ENCODE measurements around the gene RALGAPA2.

Gene RALGAPA2

GRCh38 chr20:20493701-20494100 lies 218.7 kb downstream of the RALGAPA2 start:
- Histone ChIP-seq H3K27me3 (ENCODE audit: insufficient read depth, poor library complexity, severe bottlenecking) (no peaks in the 10 kb centered on the region), H3K4me3 (replicated peaks; ENCODE audit: insufficient read depth, low read length) (no peak overlapping the region), H3K27ac (replicated peaks) (no peak overlapping the region)
- TF ChIP-seq SPI1 (IDR thresholded peaks at IDR 0.05; ENCODE audit: borderline replicate concordance, low read depth), result no peak
- TF ChIP-seq REST (IDR thresholded peaks at IDR 0.05; ENCODE audit: insufficient replicate concordance, low read depth), result no peak
- no peak for TF ChIP-seq GABPA (IDR thresholded peaks at IDR 0.05; ENCODE audit: low read depth)
- no peak for TF ChIP-seq POLR2AphosphoS5 (IDR thresholded peaks at IDR 0.05; ENCODE audit: low read depth)
- TF ChIP-seq CTCF (IDR thresholded peaks at IDR 0.05; ENCODE audit: insufficient read depth, low read length), result no peak
- no peak for DNase-seq (ENCODE audit: low read depth in 1 of 2, low spot score in 1 of 2)

- H3K4me3 ChIP-seq (replicated peaks; ENCODE audit: insufficient read depth, low read length), result no peak overlapping the region
- H3K27me3 ChIP-seq (ENCODE audit: insufficient read depth, poor library complexity, severe bottlenecking), result no peaks in the 10 kb centered on the region
- H3K27ac ChIP-seq (replicated peaks), result no peak overlapping the region
- no peak for DNase-seq (ENCODE audit: low read depth in 1 of 2, low spot score in 1 of 2)
- TF ChIP-seq POLR2AphosphoS5 (IDR thresholded peaks at IDR 0.05; ENCODE audit: low read depth) (no peak), CTCF (IDR thresholded peaks at IDR 0.05; ENCODE audit: insufficient read depth, low read length) (no peak), REST (IDR thresholded peaks at IDR 0.05; ENCODE audit: insufficient replicate concordance, low read depth) (no peak), GABPA (IDR thresholded peaks at IDR 0.05; ENCODE audit: low read depth) (no peak), SPI1 (IDR thresholded peaks at IDR 0.05; ENCODE audit: borderline replicate concordance, low read depth) (no peak)
These were observed 219.7 kb downstream of the RALGAPA2 start for GRCh38 chr20:20492521-20493332.

- no peaks in the 10 kb centered on the region for H3K27me3 ChIP-seq (ENCODE audit: insufficient read depth, poor library complexity, severe bottlenecking)
- no peak overlapping the region for H3K27ac ChIP-seq (replicated peaks)
- TF ChIP-seq REST (IDR thresholded peaks at IDR 0.05; ENCODE audit: insufficient replicate concordance, low read depth) (no peak), SPI1 (IDR thresholded peaks at IDR 0.05; ENCODE audit: borderline replicate concordance, low read depth) (no peak), POLR2AphosphoS5 (IDR thresholded peaks at IDR 0.05; ENCODE audit: low read depth) (no peak), GABPA (IDR thresholded peaks at IDR 0.05; ENCODE audit: low read depth) (no peak), CTCF (IDR thresholded peaks at IDR 0.05; ENCODE audit: insufficient read depth, low read length) (no peak)
- no peak overlapping the region for H3K4me3 ChIP-seq (replicated peaks; ENCODE audit: insufficient read depth, low read length)
- DNase-seq (ENCODE audit: low read depth in 1 of 2, low spot score in 1 of 2), result no peak
These were observed 220.6 kb downstream of the RALGAPA2 start for GRCh38 chr20:20491784-20492264.

All from HL-60 (cell line).